A549 (cell line): ENCODE data around the gene PRMT3. TPM values are rescaled to one million over a fixed set of nuclear protein-coding genes. Genes with fewer than 3 reads are reported as not detected.

Experiments
- ATAC-seq, 2 experiments: fragments of 200-7000 bp in 1 of 2; fragments of >200 bp in 1 of 2; cut with Nextera tagmentation in 1 of 2; cut with Tn5 transposase in 1 of 2; 3 replicates each; pipeline versions ENCODE4 v1.8.0 to v1.9.1; 2018 to 2020; ENCODE audit warnings: mild to moderate bottlenecking in 1 of 2, moderate library complexity in 1 of 2
- CTCF ChIA-PET: fragments of 300-600 bp; sonication (Branson Sonifier 250); formaldehyde crosslinking; extraction: SDS; loops from one replicate; lab custom pipeline; 2021; ENCODE audit warnings: antibody characterized with exemption, inconsistent platforms; lab: Yijun Ruan, JAX
- POLR2A ChIA-PET: fragments of 350-600 bp; formaldehyde crosslinking; extraction: SDS; loops from one replicate; lab custom pipeline; 2021; ENCODE audit warnings: antibody characterized with exemption, inconsistent platforms; lab: Yijun Ruan, JAX
- DNase-seq, 2 experiments: peaks; one replicate each; pipeline versions ENCODE4 v3.0.0 to v3.0.0-alpha.2; 2011 to 2016; ENCODE audit warnings: low read depth in 1 of 2, low spot score in 1 of 2
- FAIRE-seq: peaks from 2 replicates; lab custom pipeline; 2011; peaks lifted over from hg19 to GRCh38; lab: Jason Lieb, UNC
- H3K27ac ChIP-seq, 2 experiments: fragments of >200 bp; sonication (Bioruptor Twin); formaldehyde crosslinking; 3 replicates each; pipeline ENCODE4 v1.5.1; 2016 to 2017
- H3K4me1 ChIP-seq: fragments of >200 bp; sonication (Bioruptor Twin); formaldehyde crosslinking; 3 replicates; pipeline ENCODE4 v1.6.1; 2016
- H3K4me2 ChIP-seq: fragments of >200 bp; sonication (Bioruptor Twin); formaldehyde crosslinking; 3 replicates; pipeline ENCODE4 v1.6.1; 2016
- H3K4me3 ChIP-seq: fragments of >200 bp; sonication (Bioruptor Twin); formaldehyde crosslinking; 3 replicates; pipeline ENCODE4 v1.5.1; 2016
- H3K9me3 ChIP-seq: fragments of >200 bp; sonication (Bioruptor Twin); formaldehyde crosslinking; 3 replicates; pipeline ENCODE4 v1.6.1; 2016
- BHLHE40 ChIP-seq: IDR thresholded peaks from 2 replicates; pipeline ENCODE4 v1.6.1; 2012; ENCODE audit warnings: low read depth, low read length, inconsistent platforms
- CHD4 ChIP-seq: fragments of 200-600 bp; sonication (generic); IDR thresholded peaks from 2 replicates; pipeline ENCODE4 v1.6.1; 2016; ENCODE audit warnings: antibody characterized with exemption, mild to moderate bottlenecking, borderline replicate concordance
- CTCF ChIP-seq: fragments of >200 bp; sonication (Bioruptor Twin); formaldehyde crosslinking; IDR thresholded peaks from 3 replicates; pipeline ENCODE4 v1.5.1; 2016
- EHMT2 ChIP-seq: fragments of 200-600 bp; sonication (generic); IDR thresholded peaks from 2 replicates; pipeline ENCODE4 v1.6.1; 2016; ENCODE audit warnings: antibody characterized with exemption, low read depth, mild to moderate bottlenecking, moderate library complexity
- ELK1 ChIP-seq: fragments of 150-350 bp; IDR thresholded peaks from 2 replicates; pipeline ENCODE4 v1.6.1; 2014; ENCODE audit warnings: low read depth, mild to moderate bottlenecking, low read length
- FOSB ChIP-seq: fragments of 250-450 bp; sonication (Bioruptor Pico); IDR thresholded peaks from 2 replicates; pipeline ENCODE4 v1.5.0; 2020; ENCODE audit warnings: mild to moderate bottlenecking, moderate library complexity
- FOSL2 ChIP-seq, 2 experiments: fragments of 450-650 bp in 1 of 2; fragments of >200 bp in 1 of 2; sonication (Bioruptor Twin) in 1 of 2; formaldehyde crosslinking; IDR thresholded peaks; 2 replicates each; pipeline versions ENCODE4 v1.5.0 to v1.6.1; 2016 to 2020; ENCODE audit warnings: mild to moderate bottlenecking in 1 of 2, moderate library complexity in 1 of 2
- HDAC2 ChIP-seq: fragments of 200-600 bp; sonication (generic); IDR thresholded peaks from 2 replicates; pipeline ENCODE4 v1.6.1; 2016
- HOXA7 ChIP-seq: fragments of 250-450 bp; sonication (Bioruptor Pico); IDR thresholded peaks from 2 replicates; pipeline ENCODE4 v1.5.0; 2020; ENCODE audit warnings: mild to moderate bottlenecking, moderate library complexity
- HOXB5 ChIP-seq: fragments of 250-450 bp; sonication (Bioruptor Pico); IDR thresholded peaks from 2 replicates; pipeline ENCODE4 v1.5.0; 2020; ENCODE audit warnings: mild to moderate bottlenecking, moderate library complexity
- JUN ChIP-seq, 2 experiments: fragments of >200 bp; sonication (Bioruptor Twin); formaldehyde crosslinking; IDR thresholded peaks; 2 replicates in 1 of 2; 3 replicates in 1 of 2; pipeline ENCODE4 v1.6.1; 2016 to 2017
- KDM1A ChIP-seq: fragments of 200-600 bp; sonication (generic); IDR thresholded peaks from 2 replicates; pipeline ENCODE4 v1.6.1; 2016; ENCODE audit warnings: low read depth, mild to moderate bottlenecking
- KDM5A ChIP-seq: fragments of 200-600 bp; sonication (generic); IDR thresholded peaks from 2 replicates; pipeline ENCODE4 v1.6.1; 2016; ENCODE audit warnings: antibody characterized with exemption, mild to moderate bottlenecking
- MAFK ChIP-seq: fragments of 450-650 bp; IDR thresholded peaks from 2 replicates; pipeline ENCODE4 v1.6.1; 2014; ENCODE audit not compliant: partially characterized antibody
- MAX ChIP-seq: IDR thresholded peaks from 2 replicates; pipeline ENCODE4 v1.6.1; 2012
- MYC ChIP-seq: IDR thresholded peaks from 2 replicates; pipeline ENCODE4 v1.6.1; 2012; ENCODE audit warnings: mild to moderate bottlenecking, inconsistent platforms, low read length, improper control_type of control experiment, borderline replicate concordance
- NR3C1 ChIP-seq: fragments of >200 bp; sonication (Bioruptor Twin); formaldehyde crosslinking; IDR thresholded peaks from 3 replicates; pipeline ENCODE4 v1.6.1; 2017
- RAD21 ChIP-seq, 2 experiments: fragments of >200 bp in 1 of 2; sonication (Bioruptor Twin) in 1 of 2; formaldehyde crosslinking in 1 of 2; IDR thresholded peaks in 1 of 2; conservative IDR thresholded peaks in 1 of 2; 2 replicates in 1 of 2; 3 replicates in 1 of 2; pipeline ENCODE4 v1.6.1; 2012 to 2018; ENCODE audit warnings: inconsistent platforms in 1 of 2
- RCOR1 ChIP-seq: fragments of 150-350 bp; IDR thresholded peaks from 2 replicates; pipeline ENCODE4 v1.6.1; 2014; ENCODE audit warnings: antibody characterized with exemption, low read length, low read depth
- REST ChIP-seq: fragments of 200-600 bp; sonication (generic); IDR thresholded peaks from 2 replicates; pipeline ENCODE4 v1.6.1; 2016; ENCODE audit warnings: antibody characterized with exemption, mild to moderate bottlenecking, moderate library complexity
- SMC3 ChIP-seq: fragments of >200 bp; sonication (Bioruptor Twin); formaldehyde crosslinking; IDR thresholded peaks from 3 replicates; pipeline ENCODE4 v1.6.1; 2018; ENCODE audit warnings: inconsistent platforms
- TFCP2L1 ChIP-seq: fragments of 250-450 bp; sonication (Bioruptor Pico); IDR thresholded peaks from 2 replicates; pipeline ENCODE4 v1.5.0; 2021; ENCODE audit warnings: mild to moderate bottlenecking
- USF2 ChIP-seq: fragments of 450-650 bp; IDR thresholded peaks from 2 replicates; pipeline ENCODE4 v1.6.1; 2014; ENCODE audit warnings: antibody characterized with exemption
- ZC3H11A ChIP-seq: fragments of 450-650 bp; IDR thresholded peaks from 2 replicates; pipeline ENCODE4 v1.6.1; 2014; ENCODE audit warnings: antibody characterized with exemption, mild to moderate bottlenecking
- ZNF302 ChIP-seq: fragments of 250-450 bp; sonication (Bioruptor Pico); IDR thresholded peaks from 2 replicates; pipeline ENCODE4 v1.9.0; 2021; ENCODE audit warnings: inconsistent platforms, mild to moderate bottlenecking, moderate library complexity
- WGBS: methylation state at CpG from one replicate; pipeline ENCODE4 v1.1.6; 2017; ENCODE audit errors: missing lambda C conversion rate; 5-methylcytosine and 5-hydroxymethylcytosine counted together
- polyA plus RNA-seq, 4 experiments: library from polyadenylated mRNA; depleted of rRNA in 3 of 4; stranded (reverse); fragments of >200 nt; fragmentation: RNase III in 1 of 4; extraction: RNeasy Plus Mini Kit Qiagen cat#74134 plus additional on column Dnase treatment in 1 of 4; gene quantifications; 2 replicates in 3 of 4; 3 replicates in 1 of 4; pipeline ENCODE4 v1.2.3, GENCODE V29; 2011 to 2017

The PRMT3 gene
- polyA plus RNA-seq, 2 of the 4 experiments (the other 2 are of a cell fraction): 34.6 to 53.9 TPM

- WGBS: 31% methylated on average over 12 of the region's 12 CpGs
- Histone ChIP-seq H3K4me3 (no peak overlapping the region), H3K4me1 (peaks cover 13% of the 10 kb centered on the region), H3K4me2 (0 out of 3 replicates have a peak overlapping the region, but pooled peaks have one; percentile 24), H3K9me3 (no peaks in the 10 kb centered on the region), H3K27ac (no peak overlapping the region)
- ATAC-seq: peak; percentile 92 to 94
- POLR2A ChIA-PET: no interaction called here
- DNase-seq: peak; percentile 52 to 63
- CTCF ChIA-PET: interaction anchor here (0.6 to 7.3 kb wide), 20 partner anchors 8 to 1263 kb away, joined by 3 to 123 read pairs (median 5); partner anchors contain the start of gene HTATIP2
- peak; percentile 72 for FAIRE-seq
- peak; percentile 51; the same call in 2 of the 3 replicates for TF ChIP-seq SMC3
- no peak for TF ChIP-seq NR3C1
- 0 out of 2 replicates have a peak, but pooled peaks have one; percentile 42 for TF ChIP-seq MAX
- TF ChIP-seq RAD21 (conservative IDR thresholded peaks at IDR 0.05 in 1 of 2, IDR thresholded peaks at IDR 0.05 in 1 of 2): peak; percentile 27 to 35; a peak in 3 of 5 replicates
- peak; percentile 59; the same call in 1 of the 2 replicates for TF ChIP-seq USF2
- no peak for TF ChIP-seq HDAC2
- no peak for TF ChIP-seq EHMT2
- TF ChIP-seq ELK1: no peak
- peak; percentile 57 for TF ChIP-seq CTCF
Observed at GRCh38 chr11:20355221-20356219, 32.0 kb upstream of the PRMT3 start.

- Histone ChIP-seq H3K4me2 (no peak overlapping the region), H3K4me3 (no peak overlapping the region), H3K9me3 (no peaks in the 10 kb centered on the region), H3K4me1 (peaks cover 6% of the 10 kb centered on the region), H3K27ac (no peak overlapping the region)
- DNase-seq (no peak), FAIRE-seq (no peak), ATAC-seq (no peak)
- 81% methylated on average over 1 of the region's 1 CpG for WGBS
- ChIA-PET CTCF (interaction anchor here (1.3 to 7.3 kb wide), 2 partner anchors 226 to 451 kb away, joined by 4 to 123 read pairs; no protein-coding TSS in a partner anchor), POLR2A (no interaction called here)
- TF ChIP-seq CHD4 (no peak), MYC (no peak), HOXB5 (CRISPR knock-in tag) (no peak), RCOR1 (no peak), REST (no peak), MAFK (no peak), KDM5A (no peak), BHLHE40 (no peak), FOSB (CRISPR knock-in tag) (no peak), ZC3H11A (no peak), HOXA7 (CRISPR knock-in tag) (no peak), TFCP2L1 (CRISPR knock-in tag) (no peak), USF2 (no peak), JUN (IDR thresholded peaks at IDR 0.05) (no peak), FOSL2 (IDR thresholded peaks at IDR 0.05) (no peak), FOSL2 (CRISPR knock-in tag; IDR thresholded peaks at IDR 0.05) (no peak), KDM1A (no peak), ZNF302 (CRISPR knock-in tag) (no peak)
Observed at GRCh38 chr11:20357150-20357549, 30.4 kb upstream of the PRMT3 start.
